NCI-H1092 (cell line): ENCODE measurements around the gene MOB1A.
"Not testable (repeated sequence)": the region's sequence is repeated elsewhere in the genome, so short reads cannot be mapped to it uniquely, and the experiment has no call there.

ENCODE experiments used
- DNase-seq: peaks from one replicate; lab custom pipeline; 2025; lab: John Stamatoyannopoulos, UW

The MOB1A gene

GRCh38 chr2:74148457-74149246, 30.0 kb downstream of the MOB1A start:
- no peak for DNase-seq

- peak; percentile 56 for DNase-seq
These were observed 30.8 kb downstream of the MOB1A start, which contains the start of gene BOLA3 for GRCh38 chr2:74147727-74148456. Gene BOLA3, minus strand, starts transcription at chr2:74147912. Its CDS starts 38 bp downstream, at chr2:74147874.

- no peak for DNase-seq
These were observed 31.6 kb downstream of the MOB1A start for GRCh38 chr2:74146929-74147726.

GRCh38 chr2:74142340-74142739, 36.3 kb downstream of the MOB1A start:
- no peak for DNase-seq

- DNase-seq: no peak
These were observed 39.9 kb downstream of the MOB1A start for GRCh38 chr2:74138600-74139323.

- no peak for DNase-seq
These were observed 40.8 kb downstream of the MOB1A start for GRCh38 chr2:74137651-74138599.

- DNase-seq: no peak
These were observed 46.8 kb downstream of the MOB1A start for GRCh38 chr2:74131901-74132300.

GRCh38 chr2:74130211-74130995, 48.3 kb downstream of the MOB1A start:
- no peak for DNase-seq

- no peak for DNase-seq
These were observed 50.5 kb downstream of the MOB1A start for GRCh38 chr2:74128206-74128605.

GRCh38 chr2:74123955-74124354, 54.7 kb downstream of the MOB1A start:
- DNase-seq: not testable (repeated sequence)

- not testable (repeated sequence) for DNase-seq
These were observed 56.8 kb downstream of the MOB1A start for GRCh38 chr2:74121846-74122245.

GRCh38 chr2:74119912-74120825, 58.5 kb downstream of the MOB1A start:
- peak; percentile 26 for DNase-seq

- no peak for DNase-seq
These were observed 59.3 kb downstream of the MOB1A start for GRCh38 chr2:74119339-74119738.

GRCh38 chr2:74111380-74111779, 67.3 kb downstream of the MOB1A start:
- no peak for DNase-seq

GRCh38 chr2:74110537-74110936, 68.1 kb downstream of the MOB1A start:
- no peak for DNase-seq

- no peak for DNase-seq
These were observed 69.1 kb downstream of the MOB1A start for GRCh38 chr2:74109551-74109950.

- no peak for DNase-seq
These were observed 71.6 kb downstream of the MOB1A start for GRCh38 chr2:74107071-74107470.

- DNase-seq: no peak
These were observed 73.3 kb downstream of the MOB1A start for GRCh38 chr2:74105413-74105812.

GRCh38 chr2:74104839-74105238, 73.8 kb downstream of the MOB1A start:
- no peak for DNase-seq
